ENCODE measurements around the gene RNF145. TPM values are rescaled to one million over a fixed set of nuclear protein-coding genes. Genes with fewer than 3 reads are reported as not detected.

RNF145 gene
- total and polyA plus RNA-seq, 7 donors, result 6.5 to 91.0 (median 39.3) TPM

GRCh38 chr5:159179529-159180305 lies 29.6 kb downstream of the RNF145 start:
- no peak overlapping the region for H3K4me3 ChIP-seq
- H3K27me3 ChIP-seq, result no peaks in the 10 kb centered on the region
- peaks cover 0 to 5% (median 0%) of the 10 kb centered on the region in 4 donors for H3K36me3 ChIP-seq
- WGBS, 2 donors, result 46 to 49% methylated on average over 3 of the region's 3 CpGs
- intact Hi-C loops (cut with DNase I), result no loop called here
- no peak for DNase-seq
- peaks cover 0 to 80% (median 54%) of the 10 kb centered on the region in 4 donors for H3K4me1 ChIP-seq
- TF ChIP-seq EP300 (IDR thresholded peaks at IDR 0.05) (no peak), CTCF (IDR thresholded peaks at IDR 0.05) (no peak), POLR2A (IDR thresholded peaks at IDR 0.05) (no peak), POLR2AphosphoS5 (IDR thresholded peaks at IDR 0.05) (no peak)
- peak overlapping the region; percentile 7 to 73 (median 28) for H3K27ac ChIP-seq
- H3K9me3 ChIP-seq, result no peaks in the 10 kb centered on the region

DNA sequence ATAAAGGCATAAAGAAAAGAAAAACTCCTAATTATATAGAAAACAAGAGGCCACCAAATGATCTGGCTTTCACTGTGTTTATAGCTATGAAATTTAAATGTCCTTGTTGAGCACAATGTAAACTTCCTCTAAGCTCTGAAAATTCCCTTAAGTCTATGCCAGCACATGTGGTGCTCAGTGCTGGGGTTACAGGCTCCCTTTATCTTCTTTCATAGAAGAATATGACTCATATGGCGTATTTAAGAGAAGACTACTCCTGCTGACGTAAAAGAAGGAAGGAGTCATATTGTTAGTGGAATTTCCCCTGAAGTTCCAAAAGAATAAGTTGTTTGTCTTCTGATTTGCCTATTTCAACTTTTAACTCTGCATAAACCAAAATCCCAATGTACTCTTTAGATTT lies 30.4 kb downstream of the RNF145 start:
- peak in 2 of 4 donors; percentile 32 to 81 for TF ChIP-seq POLR2AphosphoS5 (IDR thresholded peaks at IDR 0.05)
- TF ChIP-seq POLR2A (IDR thresholded peaks at IDR 0.05), result no peak
- Histone ChIP-seq H3K4me1 (peaks cover 0 to 80% (median 50%) of the 10 kb centered on the region in 4 donors), H3K27ac (peak overlapping the region; percentile 7 to 73 (median 28)), H3K9me3 (no peaks in the 10 kb centered on the region), H3K27me3 (no peaks in the 10 kb centered on the region), H3K36me3 (peaks cover 0 to 6% (median 0%) of the 10 kb centered on the region in 4 donors), H3K4me3 (no peak overlapping the region)
- 17 to 28% methylated on average over 2 of the region's 2 CpGs for WGBS, 2 donors
- DNase-seq, result no peak
- intact Hi-C loops (cut with DNase I), result no loop called here

DNA sequence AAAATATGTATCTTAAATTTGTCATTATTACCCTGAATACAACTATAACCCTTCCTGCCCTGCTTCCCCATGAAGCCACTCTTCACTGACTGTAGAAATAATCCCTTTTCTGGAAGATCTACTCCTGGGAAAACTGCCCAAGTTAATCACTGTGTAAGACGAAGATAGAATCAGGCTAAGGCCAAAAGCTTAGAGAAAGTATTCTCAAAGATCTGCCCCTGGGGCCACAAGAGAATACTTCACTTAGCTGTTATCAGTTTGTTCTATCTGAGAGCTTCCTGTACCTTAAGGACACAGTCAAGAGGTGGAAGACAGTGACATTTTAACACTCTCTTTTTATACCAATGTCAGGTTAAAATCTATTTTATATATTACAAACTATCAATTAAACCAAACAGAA lies 33.8 kb downstream of the RNF145 start:
- TF ChIP-seq POLR2A (IDR thresholded peaks at IDR 0.05) (no peak), POLR2AphosphoS5 (IDR thresholded peaks at IDR 0.05) (no peak), EP300 (IDR thresholded peaks at IDR 0.05) (no peak), CTCF (IDR thresholded peaks at IDR 0.05) (no peak)
- DNase-seq, result no peak
- Histone ChIP-seq H3K27me3 (no peaks in the 10 kb centered on the region), H3K4me1 (peaks cover 0 to 49% (median 29%) of the 10 kb centered on the region in 4 donors), H3K4me3 (no peak overlapping the region), H3K9me3 (no peaks in the 10 kb centered on the region), H3K27ac (peak overlapping the region in 1 of 4 donors; percentile 27), H3K36me3 (peaks cover 0 to 22% (median 0%) of the 10 kb centered on the region in 4 donors)
- intact Hi-C loops (cut with DNase I), result no loop called here
- WGBS, 2 donors, result 51 to 64% methylated on average over 1 of the region's 1 CpG

- Histone ChIP-seq H3K36me3 (peaks cover 0 to 22% (median 0%) of the 10 kb centered on the region in 4 donors), H3K4me1 (peaks cover 0 to 40% (median 22%) of the 10 kb centered on the region in 4 donors)
- intact Hi-C loops (cut with DNase I), result no loop called here
These were observed 34.7 kb downstream of the RNF145 start for GRCh38 chr5:159174511-159175168.

More at GRCh38 chr5:159174511-159175168, 34.7 kb downstream of the RNF145 start:
- H3K9me3 ChIP-seq, result no peaks in the 10 kb centered on the region
- H3K4me3 ChIP-seq, result no peak overlapping the region
- H3K27me3 ChIP-seq, result no peaks in the 10 kb centered on the region
- H3K27ac ChIP-seq, result peak overlapping the region in 1 of 4 donors; percentile 27
- no peak for DNase-seq
- TF ChIP-seq POLR2A (IDR thresholded peaks at IDR 0.05) (no peak), POLR2AphosphoS5 (IDR thresholded peaks at IDR 0.05) (no peak), EP300 (IDR thresholded peaks at IDR 0.05) (no peak), CTCF (IDR thresholded peaks at IDR 0.05) (no peak)
